Coronary artery (tissue), 2 donors: ENCODE results near the gene CD1D.
"Not testable (repeated sequence)": the region's sequence is repeated elsewhere in the genome, so short reads cannot be mapped to it uniquely, and the experiment has no call there.

Experiments
- DNase-seq: peaks from one replicate; pipeline ENCODE4 v3.0.0-alpha.2; 2017; ENCODE audit warnings: low spot score
- H3K27ac ChIP-seq, 2 donors: fragments of 200-600 bp; sonication (generic); one replicate each; pipeline ENCODE4 v1.5.1; 2016 to 2019
- H3K4me3 ChIP-seq: fragments of 200-600 bp; sonication (generic); 2 replicates; pipeline ENCODE4 v1.5.1; 2016; ENCODE audit warnings: mild to moderate bottlenecking, moderate library complexity
- TF ChIP-seq, protein P1 (sequence below): fragments of 200-600 bp; sonication (generic); IDR thresholded peaks from one replicate; pipeline ENCODE4 v1.5.1; 2019; ENCODE audit warnings: antibody characterized with exemption

Gene CD1D

GRCh38 chr1:158204458-158204827, 23.7 kb downstream of the CD1D start:
- Histone ChIP-seq H3K27ac (no peak overlapping the region), H3K4me3 (no peak overlapping the region)
- TF ChIP-seq, protein P1, sequence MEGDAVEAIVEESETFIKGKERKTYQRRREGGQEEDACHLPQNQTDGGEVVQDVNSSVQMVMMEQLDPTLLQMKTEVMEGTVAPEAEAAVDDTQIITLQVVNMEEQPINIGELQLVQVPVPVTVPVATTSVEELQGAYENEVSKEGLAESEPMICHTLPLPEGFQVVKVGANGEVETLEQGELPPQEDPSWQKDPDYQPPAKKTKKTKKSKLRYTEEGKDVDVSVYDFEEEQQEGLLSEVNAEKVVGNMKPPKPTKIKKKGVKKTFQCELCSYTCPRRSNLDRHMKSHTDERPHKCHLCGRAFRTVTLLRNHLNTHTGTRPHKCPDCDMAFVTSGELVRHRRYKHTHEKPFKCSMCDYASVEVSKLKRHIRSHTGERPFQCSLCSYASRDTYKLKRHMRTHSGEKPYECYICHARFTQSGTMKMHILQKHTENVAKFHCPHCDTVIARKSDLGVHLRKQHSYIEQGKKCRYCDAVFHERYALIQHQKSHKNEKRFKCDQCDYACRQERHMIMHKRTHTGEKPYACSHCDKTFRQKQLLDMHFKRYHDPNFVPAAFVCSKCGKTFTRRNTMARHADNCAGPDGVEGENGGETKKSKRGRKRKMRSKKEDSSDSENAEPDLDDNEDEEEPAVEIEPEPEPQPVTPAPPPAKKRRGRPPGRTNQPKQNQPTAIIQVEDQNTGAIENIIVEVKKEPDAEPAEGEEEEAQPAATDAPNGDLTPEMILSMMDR: no peak
- no peak for DNase-seq

GRCh38 chr1:158208586-158209116, 28.0 kb downstream of the CD1D start:
- H3K4me3 ChIP-seq: no peak overlapping the region
- TF ChIP-seq, protein P1: no peak
- H3K27ac ChIP-seq: no peak overlapping the region
- no peak for DNase-seq

GRCh38 chr1:158212320-158212719, 31.6 kb downstream of the CD1D start:
- DNase-seq: no peak
- no peak overlapping the region for H3K4me3 ChIP-seq
- TF ChIP-seq, protein P1: no peak
- H3K27ac ChIP-seq: no peak overlapping the region

GRCh38 chr1:158223445-158223844, 42.8 kb downstream of the CD1D start:
- H3K4me3 ChIP-seq, DNase-seq, H3K27ac ChIP-seq: not testable (repeated sequence)

DNA sequence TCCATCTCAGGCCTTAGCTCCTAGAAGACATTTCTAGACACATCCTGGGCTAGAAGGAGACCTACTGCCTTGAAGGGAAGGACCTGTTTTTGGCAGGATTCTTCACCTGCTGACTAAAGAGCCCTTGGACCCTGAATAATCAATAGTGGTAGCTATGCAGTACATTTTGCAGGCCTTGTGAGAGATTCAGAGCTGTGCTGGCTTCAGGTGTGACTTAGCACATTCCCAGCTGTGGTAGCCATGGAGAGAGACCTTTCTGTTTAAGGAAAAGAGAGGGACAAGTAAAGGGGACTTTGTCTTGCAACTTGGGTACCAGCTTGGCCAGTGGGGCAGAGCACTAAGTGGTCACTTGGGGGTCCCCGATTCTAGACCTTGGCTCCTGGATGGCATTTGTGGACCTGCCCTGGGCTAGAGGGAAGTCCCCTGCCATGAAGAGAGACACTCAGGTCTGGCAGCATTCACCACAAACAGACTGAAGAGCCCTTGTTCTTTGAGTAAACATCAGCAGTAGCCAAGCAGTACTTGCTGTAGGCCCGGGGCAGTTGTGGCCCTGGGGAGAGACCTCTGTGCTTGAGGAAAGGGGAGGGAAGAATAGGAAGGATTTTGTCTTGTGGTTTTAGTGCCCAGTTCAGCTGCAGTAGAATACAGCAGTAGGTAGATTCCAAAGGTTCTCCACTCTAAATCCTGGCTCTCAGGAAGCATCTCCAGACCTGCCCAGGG, 47.4 kb downstream of the CD1D start:
- no peak for DNase-seq
- H3K4me3 ChIP-seq: no peak overlapping the region
- TF ChIP-seq, protein P1: no peak
- no peak overlapping the region for H3K27ac ChIP-seq
